ENCODE measurements around the gene CNOT6.

DNA sequence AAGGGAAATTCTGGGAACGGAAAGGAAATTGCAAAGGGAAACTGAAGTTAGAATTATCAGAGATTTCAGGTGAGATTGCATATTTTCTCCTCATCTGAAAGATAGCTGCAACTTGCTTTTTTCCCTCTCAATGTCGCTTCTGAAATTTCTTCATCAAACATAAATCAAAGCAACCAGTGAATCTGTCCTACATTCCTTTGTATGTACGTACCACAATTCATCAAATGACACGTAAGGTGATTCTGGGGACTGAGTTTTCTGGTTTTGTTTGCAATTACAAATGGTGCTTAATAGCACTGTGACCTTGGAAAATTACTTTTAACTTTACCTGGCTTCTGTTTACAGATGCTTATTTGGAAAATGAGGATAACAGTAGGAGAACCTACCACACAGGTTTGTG is 21.9 kb upstream of the CNOT6 start:
- no peak for TF ChIP-seq SUZ12 (IDR thresholded peaks at IDR 0.05; ENCODE audit: extremely low read depth, insufficient read depth, insufficient read length)
- no peak for TF ChIP-seq ZNF274 (IDR thresholded peaks at IDR 0.05; ENCODE audit: low read depth, low read length)
- TF ChIP-seq YY1 (IDR thresholded peaks at IDR 0.05; ENCODE audit: insufficient read depth, insufficient read length), result no peak

Data from NT2/D1 (cell line).